ENCODE data around the gene SIRT3. TPM values are rescaled to one million over a fixed set of nuclear protein-coding genes. Genes with fewer than 3 reads are reported as not detected.

Gene SIRT3
- polyA plus RNA-seq, 6 donors from 2014 or later, result 1.4 to 14.2 (median 8.8) TPM

Other genes with a start within 250 kb of the SIRT3 start
- gene SCGB1C1, start 43.3 kb downstream of the SIRT3 start, polyA plus RNA-seq (ENCODE audit: low read depth in 6 of 6), result 1 to 10 TPM in 2 of 6 donors, not detected in 4; 1.9 to 2.1 TPM
- gene BET1L, start 28.9 kb downstream of the SIRT3 start, polyA plus RNA-seq (ENCODE audit: low read depth in 6 of 6), result 10 to 100 TPM; 23.4 to 72.3 (median 44.7) TPM
- 10 to 100 TPM; 66.8 to 83.6 (median 72.6) TPM for gene RIC8A, start 28.6 kb downstream of the SIRT3 start, polyA plus RNA-seq (ENCODE audit: low read depth in 6 of 6)
- gene PSMD13, start 634 bp upstream of the SIRT3 start, polyA plus RNA-seq (ENCODE audit: low read depth in 6 of 6), result 100 to 1,000 TPM; 193 to 258 (median 215) TPM
- gene NLRP6, start 42.1 kb upstream of the SIRT3 start, polyA plus RNA-seq (ENCODE audit: low read depth in 6 of 6), result 1 to 10 TPM; 1.4 to 3.3 (median 2.2) TPM
- 1 to 10 TPM; 3.4 to 8.3 (median 4.3) TPM for gene PGGHG, start 52.8 kb upstream of the SIRT3 start, polyA plus RNA-seq (ENCODE audit: low read depth in 6 of 6)
- not detected for gene IFITM5, start 63.2 kb upstream of the SIRT3 start, polyA plus RNA-seq (ENCODE audit: low read depth in 6 of 6)
- 1,000 to 10,000 TPM in 4 of 6 donors, 100 to 1,000 TPM in 2; 915 to 1,467 (median 1,288) TPM for gene IFITM2, start 71.5 kb upstream of the SIRT3 start, polyA plus RNA-seq (ENCODE audit: low read depth in 6 of 6)
- gene IFITM1, start 77.7 kb upstream of the SIRT3 start, polyA plus RNA-seq (ENCODE audit: low read depth in 6 of 6), result 100 to 1,000 TPM; 152 to 299 (median 164) TPM
- gene IFITM3, start 84.5 kb upstream of the SIRT3 start, polyA plus RNA-seq (ENCODE audit: low read depth in 6 of 6), result 100 to 1,000 TPM in 1 of 6 donors, 10 to 100 TPM in 3, 1 to 10 TPM in 1, under 1 TPM in 1; 0.71 to 178 (median 64.1) TPM
- not detected for gene B4GALNT4, start 133.2 kb upstream of the SIRT3 start, polyA plus RNA-seq (ENCODE audit: low read depth in 6 of 6)
- gene PKP3, start 157.9 kb upstream of the SIRT3 start, polyA plus RNA-seq (ENCODE audit: low read depth in 6 of 6), result under 1 TPM in 2 of 6 donors, not detected in 4; 0.09 to 0.13 TPM
- gene SIGIRR, start 178.7 kb upstream of the SIRT3 start, polyA plus RNA-seq (ENCODE audit: low read depth in 6 of 6), result 10 to 100 TPM; 30.4 to 72.0 (median 53.5) TPM
- gene ANO9, start 205.7 kb upstream of the SIRT3 start, polyA plus RNA-seq (ENCODE audit: low read depth in 6 of 6), result 1 to 10 TPM in 5 of 6 donors, not detected in 1; 1.9 to 4.5 (median 3.4) TPM
- gene PTDSS2, start 213.9 kb upstream of the SIRT3 start, polyA plus RNA-seq (ENCODE audit: low read depth in 6 of 6), result 10 to 100 TPM in 4 of 6 donors, 1 to 10 TPM in 2; 5.5 to 12.3 (median 10.3) TPM

Measured in naive B cell (primary cell).